C4-2B (cell line): ENCODE results near the gene MYO9B.

Source experiments
- ZFX ChIP-seq: fragments of 450-650 bp; IDR thresholded peaks from 2 replicates; pipeline ENCODE4 v1.6.1; 2017
- TF ChIP-seq, protein P1 (sequence below): fragments of 450-650 bp; conservative IDR thresholded peaks from 2 replicates; pipeline ENCODE4 v1.5.1; 2017; ENCODE audit warnings: mild to moderate bottlenecking

DNA sequence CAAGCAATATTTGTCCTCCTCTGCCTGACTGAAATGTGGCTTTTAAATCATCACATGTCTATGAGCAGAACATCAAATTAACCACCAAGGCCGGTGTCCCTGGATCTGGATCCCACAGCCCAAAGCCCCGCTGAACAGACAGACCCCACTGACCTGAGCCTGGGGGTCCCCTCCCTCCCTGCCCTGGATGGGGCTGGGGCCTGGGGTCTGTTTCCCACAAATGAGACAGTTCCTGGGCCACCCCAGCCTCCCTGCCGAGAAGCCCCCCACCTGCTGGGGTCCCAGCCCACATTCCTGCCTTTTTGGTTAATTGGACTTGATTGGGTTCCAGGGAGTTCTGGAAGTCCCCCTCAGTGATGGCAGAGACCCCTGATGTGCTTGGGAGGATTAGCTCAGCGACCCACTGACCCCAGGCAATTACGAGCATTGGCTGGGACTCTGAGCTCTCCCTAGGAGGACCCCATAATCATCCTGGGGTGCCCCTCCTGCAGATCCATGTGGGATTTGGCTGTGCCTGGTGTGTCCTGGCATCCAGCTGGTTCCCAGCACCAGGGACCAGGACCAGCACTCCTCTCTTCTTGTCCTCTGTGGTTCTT is 29.6 kb upstream of the MYO9B start:
- TF ChIP-seq, protein P1, sequence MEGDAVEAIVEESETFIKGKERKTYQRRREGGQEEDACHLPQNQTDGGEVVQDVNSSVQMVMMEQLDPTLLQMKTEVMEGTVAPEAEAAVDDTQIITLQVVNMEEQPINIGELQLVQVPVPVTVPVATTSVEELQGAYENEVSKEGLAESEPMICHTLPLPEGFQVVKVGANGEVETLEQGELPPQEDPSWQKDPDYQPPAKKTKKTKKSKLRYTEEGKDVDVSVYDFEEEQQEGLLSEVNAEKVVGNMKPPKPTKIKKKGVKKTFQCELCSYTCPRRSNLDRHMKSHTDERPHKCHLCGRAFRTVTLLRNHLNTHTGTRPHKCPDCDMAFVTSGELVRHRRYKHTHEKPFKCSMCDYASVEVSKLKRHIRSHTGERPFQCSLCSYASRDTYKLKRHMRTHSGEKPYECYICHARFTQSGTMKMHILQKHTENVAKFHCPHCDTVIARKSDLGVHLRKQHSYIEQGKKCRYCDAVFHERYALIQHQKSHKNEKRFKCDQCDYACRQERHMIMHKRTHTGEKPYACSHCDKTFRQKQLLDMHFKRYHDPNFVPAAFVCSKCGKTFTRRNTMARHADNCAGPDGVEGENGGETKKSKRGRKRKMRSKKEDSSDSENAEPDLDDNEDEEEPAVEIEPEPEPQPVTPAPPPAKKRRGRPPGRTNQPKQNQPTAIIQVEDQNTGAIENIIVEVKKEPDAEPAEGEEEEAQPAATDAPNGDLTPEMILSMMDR = no peak
- TF ChIP-seq ZFX = no peak
